NOMO-1 treated with DMSO at 0.1 percent for 48 hours (cell line): ENCODE measurements around the gene DMD.

Experiments
- DNase-seq: peaks from one replicate; lab custom pipeline; 2025; ENCODE audit not compliant: unreplicated experiment; lab: John Stamatoyannopoulos, UW

Gene DMD

DNA sequence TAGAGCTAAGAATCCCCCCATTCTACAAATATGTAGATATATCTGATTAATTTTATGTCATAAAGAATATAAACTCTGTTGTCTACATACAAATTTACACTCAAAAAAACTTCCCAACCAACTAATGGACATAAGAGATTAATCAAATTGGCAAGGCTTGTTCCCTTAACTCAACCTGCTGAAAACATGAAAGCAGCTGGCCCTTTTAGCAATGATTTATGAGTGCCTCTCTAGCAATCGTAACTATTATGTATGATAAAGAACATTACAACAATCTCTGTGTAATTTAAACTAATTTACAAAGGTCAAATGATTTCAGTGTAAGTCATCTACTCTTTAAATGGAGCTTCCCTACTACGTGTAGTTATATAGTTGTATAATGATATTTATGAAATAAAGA, 2056.4 kb downstream of the DMD start:
- no peak for DNase-seq

GRCh38 chrX:31153475-31154047, 2057.8 kb downstream of the DMD start:
- DNase-seq, result no peak

DNA sequence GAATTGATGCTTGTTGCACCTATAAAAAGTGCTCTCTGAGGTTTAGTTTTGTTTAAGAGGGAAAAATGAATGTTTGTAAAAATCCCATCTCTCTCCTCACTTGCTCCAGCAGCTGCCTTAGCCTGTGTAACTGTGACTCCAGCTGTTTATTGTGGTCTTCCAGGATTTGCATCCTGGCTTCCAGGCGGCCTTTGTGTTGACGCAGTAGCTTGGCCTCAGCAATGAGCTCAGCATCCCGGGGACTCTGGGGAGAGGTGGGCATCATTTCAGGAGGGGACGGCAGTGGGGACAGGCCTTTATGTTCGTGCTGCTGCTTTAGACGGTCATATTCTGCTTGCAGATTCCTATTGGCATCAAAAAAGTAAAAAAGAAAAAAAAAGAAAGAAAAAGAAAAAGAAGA, 2064.2 kb downstream of the DMD start:
- DNase-seq, result no peak

DNA sequence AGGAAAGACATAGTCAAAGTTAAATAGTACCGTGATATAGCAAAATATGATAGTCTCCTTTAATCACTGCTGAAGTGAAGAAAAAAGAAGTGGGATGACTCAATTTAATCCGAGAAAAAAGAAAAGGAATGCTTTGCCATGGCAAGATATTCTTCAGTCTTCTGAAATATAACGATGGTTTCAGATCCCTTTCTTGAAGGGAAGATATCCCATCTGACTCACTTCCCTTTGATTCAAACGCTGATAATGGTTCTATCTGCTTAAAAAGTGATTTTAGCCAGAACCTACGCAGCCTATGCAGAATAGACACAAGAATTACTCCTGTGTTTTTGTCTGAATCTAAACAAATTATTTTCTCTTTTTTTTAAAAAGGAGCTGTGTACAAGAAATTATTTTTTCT, 2071.4 kb downstream of the DMD start:
- DNase-seq, result peak; percentile 78

DNA sequence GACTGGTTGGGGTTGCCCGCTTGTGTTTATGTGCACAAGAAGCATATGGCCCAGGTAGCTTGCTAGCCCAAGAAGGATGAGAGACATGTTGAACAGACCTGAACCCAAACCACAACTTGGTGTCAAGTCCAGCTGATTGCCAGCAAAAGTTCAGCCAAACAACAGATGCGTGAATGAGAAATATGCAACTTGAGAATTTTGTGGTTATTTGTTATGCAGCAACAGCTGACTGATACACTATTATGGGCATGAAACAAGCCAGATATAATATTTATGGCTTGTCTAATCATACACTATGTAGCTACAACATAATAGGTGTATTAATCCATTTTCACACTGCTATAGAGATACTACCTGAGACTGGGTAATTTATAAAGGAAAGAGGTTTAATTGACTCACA, 2073.2 kb downstream of the DMD start:
- DNase-seq, result no peak

- DNase-seq, result peak; percentile 91
Observed at GRCh38 chrX:31136144-31136611, 2075.2 kb downstream of the DMD start.

- no peak for DNase-seq
Observed at GRCh38 chrX:31132821-31133241, 2078.5 kb downstream of the DMD start.

DNA sequence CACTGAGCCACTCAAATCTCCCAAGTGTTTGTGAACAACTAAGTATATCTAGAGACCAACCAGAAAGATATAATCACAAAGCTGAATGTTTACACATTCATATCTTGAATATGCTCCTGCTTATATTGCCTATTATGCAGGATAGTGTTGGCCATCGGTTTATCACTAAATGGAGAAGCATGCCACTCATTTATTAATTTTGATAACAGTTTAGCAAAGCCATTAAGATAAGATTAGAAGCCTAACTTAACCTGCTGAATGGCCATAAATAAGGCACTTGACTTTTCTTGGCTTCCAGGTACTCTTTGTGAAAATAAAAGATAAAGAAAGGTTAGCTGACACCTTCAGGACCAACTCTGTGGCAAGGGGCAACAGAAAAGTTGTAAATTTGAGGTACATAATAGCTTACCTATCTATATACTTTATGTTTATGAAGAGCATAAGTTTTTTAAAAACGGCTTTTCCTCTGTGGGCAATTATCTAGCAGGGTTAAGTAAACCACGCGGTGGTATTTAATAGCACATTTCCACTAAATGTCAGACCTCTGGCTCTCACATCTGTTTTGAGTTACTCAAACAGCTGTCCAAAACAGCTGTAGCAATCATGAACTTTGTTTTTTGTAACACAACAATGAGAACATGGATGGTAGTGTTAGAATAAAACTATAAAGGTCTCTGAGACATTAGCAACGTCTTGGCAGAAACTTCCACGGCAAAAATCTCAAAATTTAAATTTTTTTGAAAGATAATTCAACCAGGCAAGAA, 2080.7 kb downstream of the DMD start:
- DNase-seq, result no peak

- DNase-seq, result peak; percentile 40
Observed at GRCh38 chrX:31128855-31129254, 2082.5 kb downstream of the DMD start.

DNA sequence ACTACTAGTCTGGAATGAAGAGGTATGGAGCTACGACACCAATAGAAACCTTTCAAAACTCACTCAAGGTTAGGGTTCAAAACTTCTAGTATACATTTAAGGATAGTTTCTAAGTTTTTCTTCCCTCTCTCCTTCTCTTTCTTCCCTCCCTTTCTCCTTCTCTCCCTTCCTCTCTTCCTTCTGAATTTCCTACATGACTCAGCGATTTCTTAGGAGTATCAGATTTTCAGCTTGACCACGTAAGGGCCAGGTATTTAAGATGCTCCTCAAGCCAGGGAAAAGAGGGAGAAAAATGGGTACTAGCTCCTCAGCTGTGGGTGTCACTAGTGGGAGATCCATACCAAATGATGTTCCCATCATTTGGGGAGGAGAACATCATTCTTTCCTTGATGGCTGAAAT, 2083.6 kb downstream of the DMD start:
- no peak for DNase-seq

- DNase-seq, result no peak
Observed at GRCh38 chrX:31126205-31126604, 2085.1 kb downstream of the DMD start.

DNA sequence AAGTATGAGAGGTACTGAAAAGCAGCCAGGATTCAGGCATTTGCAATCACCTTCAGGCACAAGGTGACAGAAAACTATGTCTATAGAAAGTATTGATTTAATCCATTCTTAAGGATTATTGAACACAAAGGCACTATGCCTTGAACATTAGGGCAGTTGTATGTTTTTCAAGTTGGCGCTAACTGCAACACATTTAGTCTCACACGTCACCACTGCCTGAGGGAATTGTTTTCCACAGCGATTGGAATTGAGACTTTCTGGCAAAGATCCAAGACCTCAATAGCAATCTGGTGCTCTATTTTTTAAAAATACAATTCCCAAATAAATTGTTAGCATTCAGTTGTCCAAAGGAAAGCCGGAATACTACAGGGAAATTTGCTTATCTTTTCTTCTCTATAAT, 2086.8 kb downstream of the DMD start:
- DNase-seq, result no peak

- DNase-seq, result no peak
Observed at GRCh38 chrX:31123335-31123734, 2088.0 kb downstream of the DMD start.

- no peak for DNase-seq
Observed at GRCh38 chrX:31117266-31117665, 2094.1 kb downstream of the DMD start.

GRCh38 chrX:31115398-31115797, 2096.0 kb downstream of the DMD start:
- DNase-seq, result no peak

GRCh38 chrX:31114858-31115257, 2096.5 kb downstream of the DMD start:
- DNase-seq, result no peak

DNA sequence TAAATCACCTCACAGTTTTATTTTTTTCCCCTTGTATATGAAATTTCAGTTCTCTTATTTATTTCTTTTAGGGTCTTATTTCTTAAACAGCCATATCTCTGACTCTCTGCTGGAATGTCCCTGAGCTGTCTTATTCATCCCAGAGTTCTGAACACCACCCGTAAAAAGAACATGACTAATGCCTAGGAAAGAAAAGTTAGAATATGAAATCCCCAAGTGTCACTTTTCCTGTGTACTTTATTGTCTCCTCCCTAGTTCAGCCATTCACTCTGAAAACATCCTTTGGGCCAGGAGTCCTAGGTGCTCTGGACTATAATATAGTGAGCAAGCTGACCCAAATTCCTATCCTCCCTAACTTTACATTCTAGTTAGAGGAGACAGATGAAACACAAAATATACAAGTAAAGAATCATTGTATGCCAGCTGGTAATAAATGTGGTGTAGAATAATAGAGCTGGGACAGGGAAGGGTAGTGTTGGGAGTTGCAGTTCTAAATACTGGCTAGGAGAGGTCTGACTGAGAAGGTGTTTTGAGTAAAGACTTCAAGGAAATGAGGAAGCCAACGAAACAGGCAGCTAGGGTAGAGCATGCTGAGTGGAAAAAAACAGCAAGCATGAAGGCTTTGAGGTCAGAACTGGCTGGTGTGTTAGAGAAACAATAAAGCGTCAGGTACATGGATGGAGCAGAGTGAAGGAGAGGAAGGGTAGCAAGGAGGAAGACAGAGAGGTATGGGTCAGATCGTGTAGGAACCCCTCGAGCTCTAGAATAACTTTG, 2098.9 kb downstream of the DMD start:
- no peak for DNase-seq

GRCh38 chrX:31110657-31111056, 2100.7 kb downstream of the DMD start:
- DNase-seq, result no peak

DNA sequence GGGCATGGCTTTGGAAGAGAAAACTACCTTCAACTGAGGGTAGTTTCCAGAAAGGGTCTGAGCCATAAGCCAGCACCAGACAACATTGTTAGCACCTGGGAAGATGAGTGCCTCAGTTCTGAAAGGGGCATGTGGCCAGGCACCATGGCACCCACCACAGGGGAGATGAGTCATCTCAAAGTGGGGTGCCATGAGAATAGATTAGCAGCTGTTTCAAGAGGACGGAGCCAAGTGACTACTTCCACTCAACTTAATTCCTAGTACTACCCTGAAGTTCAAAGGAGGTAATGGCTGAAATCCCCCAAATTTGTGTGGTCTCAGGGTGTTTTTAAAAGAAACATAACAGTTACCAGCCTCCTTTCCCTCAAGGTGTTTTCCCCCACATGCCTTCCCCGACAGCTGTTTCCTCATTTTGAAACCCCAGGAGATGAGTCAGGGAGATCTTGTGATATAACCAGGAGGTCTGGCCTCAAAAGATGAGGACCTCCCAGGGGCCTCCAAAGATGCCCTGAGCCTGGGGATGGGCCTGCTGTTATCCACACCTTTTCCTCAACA, 2111.7 kb downstream of the DMD start:
- DNase-seq, result peak; percentile 2

GRCh38 chrX:31098079-31098478, 2113.3 kb downstream of the DMD start:
- DNase-seq, result no peak

DNA sequence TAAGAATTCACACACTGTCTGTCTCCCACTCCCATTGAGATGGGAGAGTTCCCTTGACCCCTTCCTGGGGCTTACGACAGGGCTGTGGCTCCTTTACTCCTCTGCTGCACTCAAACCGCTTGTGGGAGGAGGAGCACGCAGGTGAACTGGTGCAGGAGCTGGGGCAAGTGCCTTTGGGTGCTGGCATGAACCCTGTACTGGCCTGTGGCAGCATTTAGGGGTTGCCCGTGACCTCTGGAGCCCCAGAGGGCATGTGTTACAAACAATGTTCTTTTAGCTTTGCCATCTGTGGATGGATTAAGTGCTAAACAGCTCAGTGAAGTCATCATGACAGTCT, 2117.7 kb downstream of the DMD start:
- no peak for DNase-seq
